GM10266 (cell line): Measurements from ENCODE around the gene HACD2.

Experiments
- DNase-seq: peaks from one replicate; pipeline ENCODE4 v3.0.0; 2012; ENCODE audit errors: extremely low spot score
- CTCF ChIP-seq: IDR thresholded peaks from 2 replicates; pipeline ENCODE4 v1.5.1; 2012; ENCODE audit warnings: mild to moderate bottlenecking, low read depth; ENCODE audit not compliant: control insufficient read depth, insufficient read depth; ENCODE audit errors: missing control alignments

Gene HACD2

GRCh38 chr3:123453675-123454074 is 131.2 kb downstream of the HACD2 start:
- DNase-seq: no peak
- TF ChIP-seq CTCF: no peak

- TF ChIP-seq CTCF: no peak
Measured at GRCh38 chr3:123451186-123451585, 133.7 kb downstream of the HACD2 start.

GRCh38 chr3:123449997-123450604 is 134.8 kb downstream of the HACD2 start:
- TF ChIP-seq CTCF: no peak
- DNase-seq: no peak

More at GRCh38 chr3:123451186-123451585, 133.7 kb downstream of the HACD2 start:
- DNase-seq: no peak

- peak; percentile 58 for DNase-seq
- no peak for TF ChIP-seq CTCF
Measured at GRCh38 chr3:123449102-123449996, 135.5 kb downstream of the HACD2 start.

- no peak for TF ChIP-seq CTCF
- peak; percentile 48 for DNase-seq
Measured at GRCh38 chr3:123448536-123449101, 136.2 kb downstream of the HACD2 start, which contains the start of gene ADCY5. TSS of gene ADCY5 (minus strand) at chr3:123449090. CDS start at chr3:123448545, 545 bp downstream.

GRCh38 chr3:123447749-123448517 is 136.9 kb downstream of the HACD2 start:
- peak; percentile 58 for TF ChIP-seq CTCF
- DNase-seq: peak; percentile 76

- no peak for DNase-seq
- no peak for TF ChIP-seq CTCF
Measured at GRCh38 chr3:123447416-123447748, 137.5 kb downstream of the HACD2 start.
